Measurements from ENCODE around the gene C1QTNF8.
A peak's percentile ranks its signal among the peaks of the same experiment; 100 is the strongest.

Gene C1QTNF8

DNA sequence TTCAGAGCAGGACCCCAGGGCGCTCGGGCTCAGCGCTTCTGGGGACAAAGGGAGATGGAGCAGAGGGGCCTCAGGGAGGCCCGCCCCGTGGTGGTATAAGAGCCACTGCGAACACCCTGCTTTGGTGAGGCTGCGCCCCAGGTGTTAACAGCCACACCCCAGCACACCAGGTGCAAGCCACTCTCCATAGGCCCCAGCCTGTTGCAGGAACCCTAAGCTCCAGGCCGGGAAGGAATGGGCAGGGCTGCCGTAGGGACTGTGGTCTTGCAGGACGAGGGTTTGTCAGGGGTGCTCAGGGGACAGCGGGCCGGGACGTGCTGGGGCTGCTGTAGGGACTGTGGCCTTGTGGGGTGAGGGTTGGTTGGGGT lies 40.5 kb downstream of the C1QTNF8 start:
- no peak for DNase-seq

DNA sequence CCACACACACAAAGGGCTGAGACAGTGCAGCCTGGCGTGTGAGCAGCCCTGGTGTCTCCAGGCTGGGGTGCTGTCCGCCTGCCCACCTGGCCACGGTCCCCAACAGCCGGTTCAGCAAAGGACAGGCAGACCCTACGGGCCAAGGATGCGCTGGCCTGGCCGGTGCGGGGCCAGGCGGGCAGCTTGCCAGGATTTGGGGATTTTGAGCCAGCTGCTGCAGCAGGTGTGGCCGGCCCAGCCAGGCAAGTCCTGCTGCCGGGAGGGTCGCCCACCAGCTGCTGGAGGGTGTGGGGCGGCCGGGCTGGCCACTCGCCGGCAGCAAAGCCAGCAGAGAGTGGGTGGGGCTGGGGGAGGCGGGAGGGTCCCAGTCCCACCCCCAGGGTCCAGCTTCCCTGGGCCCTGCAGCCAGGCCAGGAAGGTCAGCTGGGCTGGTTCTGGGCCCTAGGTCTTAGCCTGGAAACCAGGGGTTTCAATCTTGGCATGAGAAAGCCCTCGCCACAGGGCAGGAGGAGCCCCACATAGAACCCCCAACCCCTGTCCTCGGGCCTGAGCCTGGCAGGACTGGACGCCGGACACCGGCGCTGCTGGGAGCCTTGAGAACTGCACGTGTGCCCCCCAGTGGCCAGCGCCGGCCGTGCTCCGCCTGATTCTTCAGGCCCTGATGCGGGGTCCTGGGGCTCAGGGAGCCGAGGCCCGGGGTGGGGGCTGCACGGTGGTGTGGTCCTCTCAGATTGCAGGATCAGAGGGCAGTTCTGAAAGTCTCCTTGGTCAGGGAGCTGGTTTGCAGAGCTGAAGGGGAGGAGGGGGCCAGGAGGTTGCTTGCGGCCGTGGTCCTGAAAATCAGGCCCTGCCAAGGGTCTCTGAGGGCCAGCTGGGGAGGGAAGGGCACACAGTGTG lies 41.1 kb downstream of the C1QTNF8 start:
- peak; percentile 10 to 37 for DNase-seq

- DNase-seq = no peak
These were observed 42.2 kb downstream of the C1QTNF8 start for GRCh38 chr16:1053700-1054368.

- no peak for DNase-seq
These were observed 42.9 kb downstream of the C1QTNF8 start for GRCh38 chr16:1053121-1053521.

- no peak for DNase-seq
These were observed 43.3 kb downstream of the C1QTNF8 start for GRCh38 chr16:1052721-1053120.

- no peak for DNase-seq
These were observed 44.6 kb downstream of the C1QTNF8 start for GRCh38 chr16:1051446-1051845.

- DNase-seq = no peak
These were observed 45.1 kb downstream of the C1QTNF8 start for GRCh38 chr16:1050921-1051320.

GRCh38 chr16:1050516-1050915 lies 45.5 kb downstream of the C1QTNF8 start:
- DNase-seq = no peak

DNA sequence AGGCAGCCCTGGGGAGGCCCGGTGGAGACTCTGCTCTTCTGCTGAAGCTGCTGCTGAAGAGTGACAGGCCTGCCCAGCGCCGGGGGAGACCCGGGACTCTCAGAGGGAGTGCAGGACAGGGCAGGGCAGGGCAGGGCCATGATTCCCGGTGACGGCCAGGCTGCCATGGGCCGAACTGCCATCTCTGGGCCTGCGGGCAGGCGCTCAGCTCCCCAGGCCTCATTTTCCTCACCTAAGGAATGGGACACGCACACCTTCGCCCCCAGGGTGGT lies 46.1 kb downstream of the C1QTNF8 start:
- no peak for DNase-seq

- no peak for DNase-seq
These were observed 46.7 kb downstream of the C1QTNF8 start for GRCh38 chr16:1049113-1049975.

DNA sequence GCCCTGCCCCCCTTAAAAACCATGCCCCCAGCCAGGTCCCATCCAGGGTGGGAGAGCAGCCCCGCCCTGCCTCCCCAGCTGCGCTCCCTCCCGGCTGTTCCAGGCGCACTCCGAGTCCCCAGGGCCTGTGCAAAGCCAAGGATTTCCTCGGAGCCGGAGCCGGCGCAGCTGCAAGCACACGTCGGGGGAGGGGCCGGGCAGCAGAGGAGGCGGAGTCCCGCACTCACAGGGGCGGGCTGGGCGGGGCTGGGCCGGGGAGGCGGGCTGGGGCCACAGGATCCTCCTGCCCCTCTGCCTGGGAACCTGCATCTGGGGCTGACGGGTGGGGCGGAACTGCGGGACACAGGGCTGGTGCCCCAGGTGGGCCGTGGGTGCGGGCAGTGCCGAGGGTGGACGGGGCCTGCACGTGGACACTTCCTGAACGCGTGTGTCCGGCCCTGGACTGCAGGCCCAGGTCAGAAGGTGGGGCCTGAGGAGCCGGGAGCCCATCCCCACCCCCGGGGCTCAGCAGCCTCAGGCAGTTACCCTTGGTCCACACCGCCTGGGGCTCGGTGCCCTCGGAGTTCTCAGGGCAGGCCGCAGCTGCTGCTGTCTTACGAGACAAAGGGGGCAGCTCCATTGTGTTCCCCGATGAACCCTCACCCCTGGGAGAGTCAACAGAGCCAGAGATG lies 47.5 kb downstream of the C1QTNF8 start:
- DNase-seq = no peak

DNA sequence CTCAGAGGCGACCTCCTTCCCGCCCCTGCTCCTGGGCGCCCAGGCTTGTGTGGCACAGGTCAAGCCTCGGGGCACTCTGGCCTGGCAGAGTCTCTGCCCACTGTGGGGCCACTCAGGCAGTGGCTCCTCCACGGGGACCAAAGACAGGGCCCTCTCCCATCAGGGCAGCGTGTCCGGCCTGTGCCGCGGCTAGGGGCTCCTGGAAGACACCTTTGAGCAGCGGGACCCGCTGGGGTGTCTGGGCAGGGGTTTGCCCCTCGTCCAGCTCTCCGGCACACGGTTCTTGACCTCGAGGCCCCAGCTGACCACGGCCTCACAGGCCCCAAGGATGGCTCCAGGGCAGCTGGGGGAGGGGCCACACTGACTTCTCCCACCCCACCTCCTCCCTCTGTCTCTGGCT lies 48.2 kb downstream of the C1QTNF8 start:
- no peak for DNase-seq

GRCh38 chr16:1047123-1047522 lies 48.9 kb downstream of the C1QTNF8 start:
- no peak for DNase-seq

DNA sequence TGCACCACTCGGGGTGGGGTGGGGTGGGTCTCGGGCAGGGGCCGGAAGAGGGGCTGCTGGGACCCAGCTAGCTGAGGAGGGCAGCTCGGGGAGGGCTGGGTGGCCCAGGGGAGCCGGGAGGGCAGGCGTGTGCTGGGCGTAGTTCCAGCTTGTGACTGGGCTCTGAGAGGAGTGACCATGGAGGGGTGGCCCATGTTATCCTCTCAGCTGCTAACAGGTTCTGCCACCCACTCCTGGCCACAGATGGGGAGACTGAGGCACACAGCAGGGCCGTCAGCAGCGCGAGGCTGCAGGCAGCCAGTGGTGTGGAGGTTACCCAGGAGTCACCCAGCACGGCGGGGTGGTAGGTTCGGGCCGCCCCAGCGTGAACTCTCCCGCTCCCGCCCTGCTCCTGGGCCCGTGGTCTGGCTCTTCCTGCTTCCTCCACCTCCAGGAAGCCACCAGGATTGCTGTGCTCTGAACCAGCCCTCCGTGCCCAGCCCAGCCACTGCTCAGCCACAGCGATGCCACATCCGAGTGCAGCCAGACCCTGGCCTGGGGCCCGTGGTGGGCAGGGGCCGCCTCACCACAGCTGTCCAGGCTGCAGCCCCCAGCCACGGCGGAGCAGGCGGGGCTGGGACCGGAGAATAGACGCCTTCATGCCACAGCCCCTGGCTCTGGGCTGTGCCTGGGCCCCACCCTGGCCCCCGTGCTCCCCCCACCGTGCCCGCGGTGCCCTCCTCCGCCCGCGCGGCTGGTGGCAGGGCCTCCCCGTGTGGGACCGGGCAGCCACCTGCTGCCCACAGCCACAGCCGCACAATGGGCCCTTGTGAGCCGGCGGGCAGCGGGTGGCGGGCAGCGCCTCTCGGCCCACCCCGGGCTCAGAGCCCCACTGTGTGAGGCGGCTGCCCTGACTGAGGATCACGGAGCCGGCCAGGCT lies 49.8 kb downstream of the C1QTNF8 start:
- DNase-seq = no peak

DNA sequence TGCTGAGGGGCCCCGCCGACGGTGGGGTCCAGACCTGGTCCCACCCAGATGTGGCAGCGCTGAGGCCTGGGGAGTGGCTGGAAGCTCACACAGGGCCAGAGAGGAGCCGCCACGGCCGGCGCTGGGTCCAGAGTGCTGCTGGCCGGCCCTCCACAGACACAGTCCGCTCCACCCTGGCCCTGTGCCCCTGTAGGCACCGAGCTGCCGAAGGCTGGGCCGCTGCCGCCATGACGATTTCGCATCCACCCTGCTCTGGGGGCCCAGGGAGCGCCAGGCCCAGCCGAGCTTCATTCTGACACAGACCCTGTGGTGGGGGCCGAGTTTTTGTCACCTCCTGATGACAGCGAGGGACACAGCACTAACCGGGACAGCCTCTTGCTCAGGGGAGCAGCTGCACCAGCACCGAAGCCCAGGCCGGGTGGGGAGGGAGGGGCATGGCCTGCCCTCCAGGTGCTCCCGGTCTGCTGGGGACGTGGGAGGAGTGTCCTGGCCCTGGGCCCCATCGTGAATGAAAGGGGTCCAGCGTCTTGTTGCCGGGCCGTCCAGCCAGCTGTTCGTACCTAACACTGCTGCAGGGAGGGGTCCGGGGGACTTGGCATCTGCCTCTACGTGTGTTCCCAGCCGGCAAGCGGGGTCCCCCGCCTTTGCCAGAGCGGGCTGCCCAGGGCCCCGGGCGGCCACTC lies 50.6 kb downstream of the C1QTNF8 start:
- DNase-seq = no peak

- no peak for DNase-seq
These were observed 51.4 kb downstream of the C1QTNF8 start for GRCh38 chr16:1044460-1045309.

DNA sequence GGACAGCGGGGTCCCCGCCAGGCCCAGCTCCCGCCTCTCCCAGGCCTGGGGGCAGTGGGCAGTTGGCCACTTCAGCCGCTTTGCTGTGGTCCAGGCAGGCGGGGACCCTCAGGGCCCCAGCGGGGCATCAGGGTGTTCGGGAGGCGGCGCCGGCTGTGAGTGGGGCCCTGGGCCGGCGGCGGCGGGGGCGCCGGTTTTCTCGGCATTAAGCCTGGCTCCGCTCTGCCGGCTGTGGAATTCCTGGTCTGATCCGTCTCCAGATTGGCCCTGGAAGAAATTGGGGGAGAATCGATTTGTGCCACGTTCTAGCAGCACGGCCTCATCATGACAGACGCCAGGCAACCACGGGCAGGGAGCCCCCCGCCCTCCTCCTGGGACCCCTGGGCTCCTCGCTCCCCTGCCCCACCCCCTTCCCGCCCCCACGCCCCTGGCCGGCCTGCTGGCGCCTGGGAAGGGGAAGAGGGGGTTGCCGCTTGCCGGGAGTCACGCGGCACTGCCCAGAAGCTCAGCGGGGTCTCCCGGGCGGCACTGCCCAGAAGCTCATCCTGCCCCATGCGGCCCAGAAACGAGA lies 52.1 kb downstream of the C1QTNF8 start:
- no peak for DNase-seq

DNA sequence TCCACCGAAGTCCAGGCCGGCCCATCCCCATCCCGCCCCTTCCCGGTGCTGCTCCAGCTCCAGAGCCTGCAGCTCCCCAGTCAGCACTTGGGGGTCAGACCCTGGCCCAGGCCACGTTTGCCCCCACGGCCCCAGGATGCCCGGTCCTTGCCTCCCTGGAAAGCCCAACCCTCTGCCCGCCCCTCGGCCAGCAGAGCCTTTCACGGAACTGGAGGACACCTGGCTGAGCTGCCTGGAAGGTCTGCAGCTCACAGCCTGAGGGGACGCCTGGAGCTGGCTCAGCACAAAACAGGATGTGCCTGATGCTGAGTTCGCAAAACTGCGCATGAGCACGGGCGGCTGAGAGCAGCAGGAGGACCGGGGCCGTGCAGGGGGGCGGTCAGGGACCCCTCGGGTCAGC lies 53.2 kb downstream of the C1QTNF8 start:
- no peak for DNase-seq

DNA sequence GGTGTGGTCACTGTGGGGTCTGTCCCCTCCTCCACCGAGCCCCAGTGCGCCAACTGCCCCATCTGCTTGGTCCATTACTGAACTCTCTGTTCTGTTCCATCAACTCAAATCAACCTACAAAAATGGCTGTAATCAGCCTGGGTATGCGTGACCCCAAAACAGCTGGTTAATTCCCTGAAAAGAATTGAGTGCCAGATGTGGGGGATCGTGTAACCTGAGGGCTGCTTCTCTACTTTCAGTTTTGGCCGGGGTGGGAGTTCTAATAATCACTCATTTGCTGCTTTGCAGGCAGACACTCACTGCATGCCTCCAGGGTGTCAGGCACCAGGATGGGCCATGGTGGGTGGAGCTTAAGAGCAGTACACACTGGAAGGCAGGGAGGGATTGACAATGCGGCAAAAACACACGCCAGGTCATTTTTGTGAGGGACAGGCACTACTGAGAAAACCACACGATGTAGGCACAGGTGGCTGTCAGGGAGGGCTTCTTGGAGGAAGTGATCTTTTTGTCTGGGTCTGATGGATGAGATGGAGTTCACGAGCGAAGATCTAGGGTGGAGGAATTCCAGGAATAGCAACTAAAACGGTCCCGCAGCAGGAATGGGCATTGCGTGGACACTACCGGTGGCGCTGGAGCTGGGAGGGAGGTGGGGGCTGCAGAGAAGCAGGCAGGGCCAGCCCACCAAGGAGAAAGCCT lies 53.8 kb downstream of the C1QTNF8 start:
- no peak for DNase-seq
